ENCODE measurements around the gene ACBD4. TPM values are rescaled to one million over a fixed set of nuclear protein-coding genes. Genes with fewer than 3 reads are reported as not detected.

The ACBD4 gene
- total and polyA plus RNA-seq, 10 of the 15 experiments (the other 5 are each of a cell fraction or from before 2014, with no cell fraction given), result 0.20 to 13.8 (median 6.9) TPM

DNA sequence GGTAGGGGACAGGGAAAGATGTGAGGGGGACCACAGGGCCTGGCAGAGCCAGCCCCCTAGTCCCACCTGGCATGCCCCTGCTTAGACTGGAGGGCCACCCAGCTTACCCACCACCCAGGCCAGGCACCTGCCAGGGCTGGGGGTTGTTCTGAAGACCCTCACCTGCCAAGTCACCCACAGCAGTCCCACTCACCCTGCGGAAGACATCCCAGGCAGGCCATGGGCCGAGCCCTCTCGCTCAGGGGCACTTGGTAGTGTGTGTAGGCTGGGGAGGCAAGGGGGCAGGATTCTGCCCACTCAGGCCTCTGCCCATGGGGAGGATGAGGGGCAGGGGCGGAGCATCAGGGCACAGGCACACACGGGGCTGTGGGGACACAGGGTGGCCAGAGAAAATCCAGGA lies 7.2 kb upstream of the ACBD4 start (continued):
- TF ChIP-seq BMI1 (IDR thresholded peaks at IDR 0.05; ENCODE audit: borderline replicate concordance), result no peak
- TF ChIP-seq JUND (IDR thresholded peaks at IDR 0.05; ENCODE audit: low read depth, low read length), result no peak
- TF ChIP-seq ZNF687 (IDR thresholded peaks at IDR 0.05), result no peak
- no peak for TF ChIP-seq HDAC2 (IDR thresholded peaks at IDR 0.05)
- no peak for TF ChIP-seq NKRF (conservative IDR thresholded peaks at IDR 0.05)
- TF ChIP-seq, protein P1, sequence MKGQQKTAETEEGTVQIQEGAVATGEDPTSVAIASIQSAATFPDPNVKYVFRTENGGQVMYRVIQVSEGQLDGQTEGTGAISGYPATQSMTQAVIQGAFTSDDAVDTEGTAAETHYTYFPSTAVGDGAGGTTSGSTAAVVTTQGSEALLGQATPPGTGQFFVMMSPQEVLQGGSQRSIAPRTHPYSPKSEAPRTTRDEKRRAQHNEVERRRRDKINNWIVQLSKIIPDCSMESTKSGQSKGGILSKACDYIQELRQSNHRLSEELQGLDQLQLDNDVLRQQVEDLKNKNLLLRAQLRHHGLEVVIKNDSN (IDR thresholded peaks at IDR 0.05; ENCODE audit: borderline replicate concordance, extremely low read length, insufficient read depth, low read depth, low read length), result no peak

All from GM12878 (cell line).